IMR-90 (cell line): Measurements from ENCODE around the gene AP4M1. TPM values are rescaled to one million over a fixed set of nuclear protein-coding genes. Genes with fewer than 3 reads are reported as not detected.

Source experiments
- ATAC-seq: fragments of 200-7000 bp; cut with Tn5 transposase; 2 replicates; pipeline ENCODE4 v1.9.1; 2020; ENCODE audit warnings: low read depth, mild to moderate bottlenecking, moderate library complexity
- BruUV-seq: library from RNA; stranded (reverse); fragments of 400-500 nt; replicated peaks from 2 replicates; lab custom pipeline; 2021; lab: Mats Ljungman, UMichigan
- CTCF ChIA-PET: fragments of 300-600 bp; formaldehyde crosslinking; extraction: SDS; loops from one replicate; lab custom pipeline; 2021; ENCODE audit warnings: antibody characterized with exemption; lab: Yijun Ruan, JAX
- POLR2A ChIA-PET: fragments of 300-600 bp; sonication (Branson Sonifier 250); formaldehyde crosslinking; loops from one replicate; lab custom pipeline; 2022; ENCODE audit warnings: antibody characterized with exemption; ENCODE audit not compliant: unreplicated experiment; lab: Charles Lee
- DNase-seq: peaks from one replicate; pipeline ENCODE4 v3.0.0; 2013
- H2AFZ ChIP-seq: replicated peaks from 2 replicates; pipeline ENCODE3; 2013; ENCODE audit warnings: low read length, mild to moderate bottlenecking; ENCODE audit not compliant: poor library complexity
- H2AK5ac ChIP-seq: 2 replicates; pipeline ENCODE4 v1.6.1; 2013; ENCODE audit warnings: low read depth, low read length, inconsistent platforms
- H2AK9ac ChIP-seq: replicated peaks from 2 replicates; pipeline ENCODE3; 2013; ENCODE audit warnings: mild to moderate bottlenecking, low read depth, low read length, moderate library complexity; ENCODE audit not compliant: poor library complexity
- H2BK120ac ChIP-seq: 2 replicates; pipeline ENCODE4 v1.6.1; 2013; ENCODE audit warnings: low read depth, low read length, inconsistent platforms
- H2BK15ac ChIP-seq: 3 replicates; pipeline ENCODE4 v1.6.1; 2013; ENCODE audit warnings: low read depth, low read length, inconsistent platforms
- H2BK20ac ChIP-seq: 2 replicates; pipeline ENCODE4 v1.6.1; 2013; ENCODE audit warnings: low read depth, mild to moderate bottlenecking, inconsistent platforms, low read length, moderate library complexity
- H2BK5ac ChIP-seq: 2 replicates; pipeline ENCODE4 v1.6.1; 2013; ENCODE audit warnings: mild to moderate bottlenecking, low read depth, low read length, inconsistent platforms; ENCODE audit not compliant: poor library complexity, severe bottlenecking
- H3K14ac ChIP-seq: replicated peaks from 2 replicates; pipeline ENCODE4 v1.6.1; 2013; ENCODE audit warnings: low read depth, low read length, inconsistent platforms
- H3K18ac ChIP-seq: 2 replicates; pipeline ENCODE4 v1.6.1; 2013; ENCODE audit warnings: low read depth, low read length, control low read depth
- H3K23ac ChIP-seq: 2 replicates; pipeline ENCODE4 v1.6.1; 2013; ENCODE audit warnings: low read depth, low read length, inconsistent platforms
- H3K27ac ChIP-seq: 2 replicates; pipeline ENCODE4 v1.5.1; 2013; ENCODE audit warnings: mild to moderate bottlenecking, control low read depth, low read length; ENCODE audit not compliant: insufficient read depth
- H3K27me3 ChIP-seq: 2 replicates; pipeline ENCODE4 v1.6.1; 2013; ENCODE audit warnings: low read length; ENCODE audit not compliant: control insufficient read depth, insufficient read depth
- H3K36me3 ChIP-seq: 2 replicates; pipeline ENCODE4 v1.6.1; 2013; ENCODE audit warnings: low read length, mixed read lengths; ENCODE audit not compliant: control insufficient read depth, insufficient read depth
- H3K4ac ChIP-seq: 2 replicates; pipeline ENCODE4 v1.6.1; 2013; ENCODE audit warnings: low read depth, low read length, inconsistent platforms
- H3K4me1 ChIP-seq: 2 replicates; pipeline ENCODE4 v1.6.1; 2013; ENCODE audit warnings: low read length, mixed read lengths; ENCODE audit not compliant: control insufficient read depth, insufficient read depth
- H3K4me2 ChIP-seq: 2 replicates; pipeline ENCODE4 v1.6.1; 2013; ENCODE audit warnings: low read depth, mild to moderate bottlenecking, control low read depth, low read length, moderate library complexity
- H3K4me3 ChIP-seq: 2 replicates; pipeline ENCODE4 v1.5.1; 2013; ENCODE audit warnings: low read depth, mild to moderate bottlenecking, control low read depth, low read length, moderate library complexity; ENCODE audit not compliant: insufficient read depth
- H3K56ac ChIP-seq: 2 replicates; pipeline ENCODE4 v1.6.1; 2013; ENCODE audit warnings: low read length, inconsistent platforms; ENCODE audit not compliant: insufficient read depth; ENCODE audit errors: extremely low read depth
- H3K79me1 ChIP-seq, 2 experiments: 2 replicates each; pipeline ENCODE4 v1.6.1; 2013; ENCODE audit warnings: low read length in 2 of 2, inconsistent platforms in 1 of 2, low read depth in 1 of 2
- H3K9ac ChIP-seq: 2 replicates; pipeline ENCODE4 v1.6.1; 2013; ENCODE audit warnings: low read depth, low read length, control low read depth
- H3K9me1 ChIP-seq: 2 replicates; pipeline ENCODE4 v1.6.1; 2013; ENCODE audit warnings: low read length, inconsistent platforms; ENCODE audit not compliant: insufficient read depth
- H3K9me3 ChIP-seq: 2 replicates; pipeline ENCODE4 v1.6.1; 2013; ENCODE audit warnings: low read length; ENCODE audit not compliant: control insufficient read depth, insufficient read depth
- H4K20me1 ChIP-seq: 2 replicates; pipeline ENCODE4 v1.6.1; 2013; ENCODE audit warnings: low read length, inconsistent platforms; ENCODE audit not compliant: insufficient read depth
- H4K5ac ChIP-seq: 2 replicates; pipeline ENCODE4 v1.6.1; 2013; ENCODE audit warnings: mild to moderate bottlenecking, low read depth, low read length, control low read depth
- H4K8ac ChIP-seq, 2 experiments: 2 replicates each; pipeline ENCODE4 v1.6.1; 2013; ENCODE audit warnings: low read depth in 2 of 2, low read length in 2 of 2, control low read depth in 1 of 2, inconsistent platforms in 1 of 2
- H4K91ac ChIP-seq: 2 replicates; pipeline ENCODE4 v1.6.1; 2013; ENCODE audit warnings: low read depth, low read length, inconsistent platforms; ENCODE audit not compliant: insufficient read depth
- BHLHE40 ChIP-seq: fragments of 150-350 bp; IDR thresholded peaks from 2 replicates; pipeline ENCODE4 v1.6.1; 2016; ENCODE audit warnings: mild to moderate bottlenecking, low read depth, low read length
- CHD1 ChIP-seq: IDR thresholded peaks from 2 replicates; pipeline ENCODE4 v1.6.1; 2012; ENCODE audit warnings: low read depth, low read length, improper control_type of control experiment
- MAZ ChIP-seq: IDR thresholded peaks from 2 replicates; pipeline ENCODE4 v1.6.1; 2012; ENCODE audit warnings: low read depth, mild to moderate bottlenecking, low read length, improper control_type of control experiment, moderate library complexity, borderline replicate concordance
- MXI1 ChIP-seq: IDR thresholded peaks from 2 replicates; pipeline ENCODE4 v1.6.1; 2012; ENCODE audit warnings: low read depth, mild to moderate bottlenecking, low read length, moderate library complexity, borderline replicate concordance
- NFE2L2 ChIP-seq: fragments of 150-350 bp; IDR thresholded peaks from 2 replicates; pipeline ENCODE4 v1.6.1; 2016; ENCODE audit warnings: low read depth, mild to moderate bottlenecking, low read length
- POLR2A ChIP-seq: IDR thresholded peaks from 2 replicates; pipeline ENCODE4 v1.6.1; 2012; ENCODE audit warnings: mild to moderate bottlenecking, low read depth, low read length
- RAD21 ChIP-seq: IDR thresholded peaks from 2 replicates; pipeline ENCODE4 v1.6.1; 2012; ENCODE audit warnings: low read length, improper control_type of control experiment
- RFX5 ChIP-seq: IDR thresholded peaks from 2 replicates; pipeline ENCODE4 v1.8.0; 2012; ENCODE audit warnings: low read depth, mild to moderate bottlenecking, low read length, moderate library complexity
- SMC3 ChIP-seq: fragments of 150-350 bp; IDR thresholded peaks from 2 replicates; pipeline ENCODE4 v1.6.1; 2016; ENCODE audit warnings: low read depth, mild to moderate bottlenecking, antibody characterized with exemption, low read length, moderate library complexity
- WGBS, 2 experiments: methylation state at CpG; one replicate each; pipeline versions ENCODE4 v1.1.5 to v1.1.7; 2013; ENCODE audit warnings: missing lambda C conversion rate in 2 of 2; ENCODE audit not compliant: insufficient read length in 1 of 2; ENCODE audit errors: extremely low coverage in 2 of 2; 5-methylcytosine and 5-hydroxymethylcytosine counted together
- dilution Hi-C: fragments of 300-500 bp; cut with HindIII; formaldehyde crosslinking; loops from one replicate; pipeline ENCODE4 v1.14.3; 2018; ENCODE audit warnings: low sequenced_read_pairs; ENCODE audit not compliant: unreplicated experiment
- in situ Hi-C: fragments of 300-500 bp; cut with MboI; formaldehyde crosslinking; loops from 3 replicates; pipeline ENCODE4 v1.14.3; 2019; ENCODE audit warnings: low sequenced_read_pairs, inconsistent platforms, mixed read lengths
- intact Hi-C: fragments of 100-400 bp; cut with micrococcal nuclease; formaldehyde crosslinking; loops from 2 replicates; pipeline ENCODE4 v1.10.0; 2022
- polyA plus RNA-seq, 3 experiments: library from polyadenylated mRNA; depleted of rRNA; stranded (reverse); fragments of >200 nt; gene quantifications; 2 replicates each; pipeline ENCODE4 v1.2.3, GENCODE V29; 2012; ENCODE audit warnings: low replicate concordance in 1 of 3
- total RNA-seq: library from RNA; depleted of rRNA; stranded (reverse); fragments of >200 nt; gene quantifications from 2 replicates; pipeline ENCODE4 v1.2.3, GENCODE V29; 2012
- TF ChIP-seq, protein P1 (sequence below): conservative IDR thresholded peaks from 2 replicates; pipeline ENCODE4 v1.5.1; 2012; ENCODE audit warnings: mild to moderate bottlenecking, low read depth, low read length, improper control_type of control experiment
- TF ChIP-seq, protein P2 (sequence below): fragments of 150-350 bp; IDR thresholded peaks from 2 replicates; pipeline ENCODE4 v1.6.1; 2016; ENCODE audit warnings: low read depth, mild to moderate bottlenecking, low read length, moderate library complexity, borderline replicate concordance
- TF ChIP-seq, protein P3 (sequence below): fragments of 150-350 bp; IDR thresholded peaks from 2 replicates; pipeline ENCODE4 v1.6.1; 2017; ENCODE audit warnings: mild to moderate bottlenecking, antibody characterized with exemption, low read length, low read depth

AP4M1 gene
- total and polyA plus RNA-seq, 2 of the 4 experiments (the other 2 are of a cell fraction) = 21.1 to 21.4 TPM

DNA sequence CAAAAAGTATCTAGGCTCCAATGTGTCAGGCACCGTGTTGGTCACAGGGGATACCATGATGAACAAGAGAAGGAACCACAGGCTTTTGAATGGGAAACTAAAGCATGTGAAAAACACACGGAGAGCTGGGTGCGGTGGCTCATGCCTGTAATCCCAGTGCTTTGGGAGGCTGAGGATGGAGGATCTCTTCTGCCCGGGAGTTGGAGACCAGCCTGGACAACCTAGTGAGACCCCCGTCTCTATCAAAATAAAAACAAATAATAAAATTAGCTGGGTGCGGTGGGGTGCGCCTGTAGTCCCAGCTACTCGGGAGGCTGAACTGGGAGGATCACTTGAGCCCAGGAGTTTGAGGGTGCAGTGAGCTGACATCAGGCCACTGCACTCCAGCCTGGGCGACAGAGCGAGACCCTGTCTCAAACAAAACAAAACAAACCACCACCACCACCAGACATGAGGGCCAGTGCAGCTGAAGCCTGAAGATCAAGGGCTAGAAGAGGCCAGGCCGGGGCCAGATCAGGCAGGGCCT is 13.3 kb upstream of the AP4M1 start:
- Histone ChIP-seq H3K4me1 (peaks cover 18% of the 10 kb centered on the region), H2BK120ac (peak overlapping the region; percentile 99), H4K8ac (peak overlapping the region; percentile 97 to 100), H2BK15ac (peak overlapping the region; percentile 94), H3K9me3 (no peaks in the 10 kb centered on the region), H3K9me1 (peaks cover 13% of the 10 kb centered on the region), H4K91ac (peak overlapping the region; percentile 96), H2BK20ac (peak overlapping the region; percentile 100), H3K27me3 (no peaks in the 10 kb centered on the region), H3K18ac (peak overlapping the region; percentile 98), H3K14ac (peak overlapping the region; percentile 97), H3K36me3 (peaks cover 29% of the 10 kb centered on the region), H3K4me2 (peak overlapping the region; percentile 85), H2AK5ac (peak overlapping the region; percentile 98), H3K4me3 (peak overlapping the region; percentile 97), H3K4ac (peak overlapping the region; percentile 95), H3K9ac (peak overlapping the region; percentile 94), H2AK9ac (peak overlapping the region; percentile 98), H3K23ac (peak overlapping the region; percentile 99), H2AFZ (peak overlapping the region; percentile 92), H3K56ac (peak overlapping the region; percentile 95), H3K79me1 (peaks cover 22 to 46% of the 10 kb centered on the region in 2 experiments), H4K20me1 (peaks cover 15% of the 10 kb centered on the region; the same call in 1 of the 2 replicates), H3K27ac (peak overlapping the region; percentile 100), H4K5ac (peak overlapping the region; percentile 100), H2BK5ac (peak overlapping the region; percentile 97)
- ATAC-seq (no peak; the same call in none of the 2 replicates), DNase-seq (no peak)
- POLR2A ChIA-PET = no interaction called here
- in situ Hi-C loops (no loop called here), intact Hi-C loops (no loop called here), dilution Hi-C loops (no loop called here)
- no peak for TF ChIP-seq MXI1
- no peak for TF ChIP-seq RAD21
- no peak for TF ChIP-seq RFX5
- no peak for TF ChIP-seq BHLHE40
- TF ChIP-seq, protein P1, sequence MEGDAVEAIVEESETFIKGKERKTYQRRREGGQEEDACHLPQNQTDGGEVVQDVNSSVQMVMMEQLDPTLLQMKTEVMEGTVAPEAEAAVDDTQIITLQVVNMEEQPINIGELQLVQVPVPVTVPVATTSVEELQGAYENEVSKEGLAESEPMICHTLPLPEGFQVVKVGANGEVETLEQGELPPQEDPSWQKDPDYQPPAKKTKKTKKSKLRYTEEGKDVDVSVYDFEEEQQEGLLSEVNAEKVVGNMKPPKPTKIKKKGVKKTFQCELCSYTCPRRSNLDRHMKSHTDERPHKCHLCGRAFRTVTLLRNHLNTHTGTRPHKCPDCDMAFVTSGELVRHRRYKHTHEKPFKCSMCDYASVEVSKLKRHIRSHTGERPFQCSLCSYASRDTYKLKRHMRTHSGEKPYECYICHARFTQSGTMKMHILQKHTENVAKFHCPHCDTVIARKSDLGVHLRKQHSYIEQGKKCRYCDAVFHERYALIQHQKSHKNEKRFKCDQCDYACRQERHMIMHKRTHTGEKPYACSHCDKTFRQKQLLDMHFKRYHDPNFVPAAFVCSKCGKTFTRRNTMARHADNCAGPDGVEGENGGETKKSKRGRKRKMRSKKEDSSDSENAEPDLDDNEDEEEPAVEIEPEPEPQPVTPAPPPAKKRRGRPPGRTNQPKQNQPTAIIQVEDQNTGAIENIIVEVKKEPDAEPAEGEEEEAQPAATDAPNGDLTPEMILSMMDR = no peak
- TF ChIP-seq CHD1 = no peak
- TF ChIP-seq SMC3 = no peak
- TF ChIP-seq, protein P2, sequence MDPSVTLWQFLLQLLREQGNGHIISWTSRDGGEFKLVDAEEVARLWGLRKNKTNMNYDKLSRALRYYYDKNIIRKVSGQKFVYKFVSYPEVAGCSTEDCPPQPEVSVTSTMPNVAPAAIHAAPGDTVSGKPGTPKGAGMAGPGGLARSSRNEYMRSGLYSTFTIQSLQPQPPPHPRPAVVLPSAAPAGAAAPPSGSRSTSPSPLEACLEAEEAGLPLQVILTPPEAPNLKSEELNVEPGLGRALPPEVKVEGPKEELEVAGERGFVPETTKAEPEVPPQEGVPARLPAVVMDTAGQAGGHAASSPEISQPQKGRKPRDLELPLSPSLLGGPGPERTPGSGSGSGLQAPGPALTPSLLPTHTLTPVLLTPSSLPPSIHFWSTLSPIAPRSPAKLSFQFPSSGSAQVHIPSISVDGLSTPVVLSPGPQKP = no peak
- TF ChIP-seq MAZ = no peak
- no peak for TF ChIP-seq POLR2A
- TF ChIP-seq, protein P3, sequence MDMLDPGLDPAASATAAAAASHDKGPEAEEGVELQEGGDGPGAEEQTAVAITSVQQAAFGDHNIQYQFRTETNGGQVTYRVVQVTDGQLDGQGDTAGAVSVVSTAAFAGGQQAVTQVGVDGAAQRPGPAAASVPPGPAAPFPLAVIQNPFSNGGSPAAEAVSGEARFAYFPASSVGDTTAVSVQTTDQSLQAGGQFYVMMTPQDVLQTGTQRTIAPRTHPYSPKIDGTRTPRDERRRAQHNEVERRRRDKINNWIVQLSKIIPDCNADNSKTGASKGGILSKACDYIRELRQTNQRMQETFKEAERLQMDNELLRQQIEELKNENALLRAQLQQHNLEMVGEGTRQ = no peak
- TF ChIP-seq NFE2L2 = no peak
- no CpG with 5 or more reads among the region's 11 CpGs for WGBS, 2 experiments
- CTCF ChIA-PET = no interaction called here
- no TSS peak for BruUV-seq
